ENCODE results near the gene FRMPD1.
A peak's percentile ranks its signal among the peaks of the same experiment; 100 is the strongest.

Gene FRMPD1

GRCh38 chr9:37618817-37619216, 31.9 kb upstream of the FRMPD1 start:
- TF ChIP-seq ZNF571 (tag by site-specific recombination; IDR thresholded peaks at IDR 0.05) (no peak), ZBTB17 (tag by site-specific recombination; IDR thresholded peaks at IDR 0.05) (peak; percentile 28; the same call in 1 of the 2 replicates), SP7 (tag by site-specific recombination; IDR thresholded peaks at IDR 0.05) (no peak), ZIC2 (tag by site-specific recombination; IDR thresholded peaks at IDR 0.05) (0 out of 2 replicates have a peak, but pooled peaks have one; percentile 10), ZBTB7A (tag by site-specific recombination; IDR thresholded peaks at IDR 0.05; ENCODE audit: low read depth) (no peak), ZBTB44 (tag by site-specific recombination; IDR thresholded peaks at IDR 0.05) (no peak)
- no peaks in the 10 kb centered on the region for H3K36me3 ChIP-seq (ENCODE audit: control insufficient read depth in 2 of 2, insufficient read depth in 1 of 2, low read length in 2 of 2)
- no peaks in the 10 kb centered on the region for H3K9me3 ChIP-seq (ENCODE audit: control insufficient read depth, insufficient read depth, low read depth, low read length)
- H3K4me3 ChIP-seq (ENCODE audit: low read depth, low read length), result no peak overlapping the region
- H3K4me1 ChIP-seq (ENCODE audit: control insufficient read depth, insufficient read depth, low read length), result no peaks in the 10 kb centered on the region
- H3K27ac ChIP-seq (ENCODE audit: extremely low read depth, low read depth, low read length), result no peak overlapping the region
- POLR2A ChIA-PET, result interaction anchor here (0.6 kb wide), 1 partner anchor 661 kb away, joined by 4 read pairs; no protein-coding TSS in a partner anchor
- CTCF ChIA-PET, result interaction anchor here (1.3 kb wide), 1 partner anchor 22 kb away, joined by 3 read pairs; no protein-coding TSS in a partner anchor

GRCh38 chr9:37619806-37620205, 30.9 kb upstream of the FRMPD1 start:
- POLR2A ChIA-PET, result no interaction called here

GRCh38 chr9:37620396-37620795, 30.4 kb upstream of the FRMPD1 start:
- no peaks in the 10 kb centered on the region for H3K9me3 ChIP-seq (ENCODE audit: control insufficient read depth, insufficient read depth, low read depth, low read length)
- H3K4me1 ChIP-seq (ENCODE audit: control insufficient read depth, insufficient read depth, low read length), result no peaks in the 10 kb centered on the region
- TF ChIP-seq HOXD13 (CRISPR knock-in tag; IDR thresholded peaks at IDR 0.05; ENCODE audit: borderline replicate concordance) (no peak), ZNF10 (tag by site-specific recombination; IDR thresholded peaks at IDR 0.05) (no peak), BCL11A (tag by site-specific recombination; IDR thresholded peaks at IDR 0.05; ENCODE audit: low read depth) (no peak), SP3 (tag by site-specific recombination; IDR thresholded peaks at IDR 0.05) (no peak), PRDM2 (tag by site-specific recombination; IDR thresholded peaks at IDR 0.05; ENCODE audit: borderline replicate concordance) (no peak), ZNF16 (tag by site-specific recombination; IDR thresholded peaks at IDR 0.05; ENCODE audit: low read depth) (no peak)
- no peak overlapping the region for H3K27ac ChIP-seq (ENCODE audit: extremely low read depth, low read depth, low read length)
- POLR2A ChIA-PET, result interaction anchor here (0.6 kb wide), 1 partner anchor 495 kb away, joined by 4 read pairs; no protein-coding TSS in a partner anchor
- H3K36me3 ChIP-seq (ENCODE audit: control insufficient read depth in 2 of 2, insufficient read depth in 1 of 2, low read length in 2 of 2), result no peaks in the 10 kb centered on the region
- H3K4me3 ChIP-seq (ENCODE audit: low read depth, low read length), result no peak overlapping the region
- CTCF ChIA-PET, result interaction anchor here (0.6 to 0.7 kb wide), 2 partner anchors 203 to 380 kb away, joined by 3 to 5 read pairs; no protein-coding TSS in a partner anchor

More at GRCh38 chr9:37619806-37620205, 30.9 kb upstream of the FRMPD1 start:
- Histone ChIP-seq H3K4me1 (ENCODE audit: control insufficient read depth, insufficient read depth, low read length) (no peaks in the 10 kb centered on the region), H3K4me3 (ENCODE audit: low read depth, low read length) (no peak overlapping the region), H3K36me3 (ENCODE audit: control insufficient read depth in 2 of 2, insufficient read depth in 1 of 2, low read length in 2 of 2) (no peaks in the 10 kb centered on the region), H3K9me3 (ENCODE audit: control insufficient read depth, insufficient read depth, low read depth, low read length) (no peaks in the 10 kb centered on the region), H3K27ac (ENCODE audit: extremely low read depth, low read depth, low read length) (no peak overlapping the region)
- TF ChIP-seq ZFP41 (tag by site-specific recombination; IDR thresholded peaks at IDR 0.05; ENCODE audit: borderline replicate concordance), result no peak
- TF ChIP-seq ZNF670 (tag by site-specific recombination; IDR thresholded peaks at IDR 0.05; ENCODE audit: low read depth), result no peak
- TF ChIP-seq OVOL3 (tag by site-specific recombination; IDR thresholded peaks at IDR 0.05), result no peak
- TF ChIP-seq SALL2 (tag by site-specific recombination; IDR thresholded peaks at IDR 0.05; ENCODE audit: borderline replicate concordance), result no peak
- no peak for TF ChIP-seq ZNF223 (tag by site-specific recombination; IDR thresholded peaks at IDR 0.05)
- no peak for TF ChIP-seq ZNF404 (tag by site-specific recombination; IDR thresholded peaks at IDR 0.05)
- TF ChIP-seq ZNF704 (tag by site-specific recombination; IDR thresholded peaks at IDR 0.05), result no peak
- CTCF ChIA-PET, result interaction anchor here (1.3 kb wide), 1 partner anchor 23 kb away, joined by 3 read pairs; no protein-coding TSS in a partner anchor

All from HEK293 (cell line).